Right kidney (tissue), 1 donor: ENCODE results near the gene IMP4.

Source experiments
- DNase-seq: peaks from one replicate; pipeline ENCODE4 v3.0.0-alpha.2; 2016

Gene IMP4

DNA sequence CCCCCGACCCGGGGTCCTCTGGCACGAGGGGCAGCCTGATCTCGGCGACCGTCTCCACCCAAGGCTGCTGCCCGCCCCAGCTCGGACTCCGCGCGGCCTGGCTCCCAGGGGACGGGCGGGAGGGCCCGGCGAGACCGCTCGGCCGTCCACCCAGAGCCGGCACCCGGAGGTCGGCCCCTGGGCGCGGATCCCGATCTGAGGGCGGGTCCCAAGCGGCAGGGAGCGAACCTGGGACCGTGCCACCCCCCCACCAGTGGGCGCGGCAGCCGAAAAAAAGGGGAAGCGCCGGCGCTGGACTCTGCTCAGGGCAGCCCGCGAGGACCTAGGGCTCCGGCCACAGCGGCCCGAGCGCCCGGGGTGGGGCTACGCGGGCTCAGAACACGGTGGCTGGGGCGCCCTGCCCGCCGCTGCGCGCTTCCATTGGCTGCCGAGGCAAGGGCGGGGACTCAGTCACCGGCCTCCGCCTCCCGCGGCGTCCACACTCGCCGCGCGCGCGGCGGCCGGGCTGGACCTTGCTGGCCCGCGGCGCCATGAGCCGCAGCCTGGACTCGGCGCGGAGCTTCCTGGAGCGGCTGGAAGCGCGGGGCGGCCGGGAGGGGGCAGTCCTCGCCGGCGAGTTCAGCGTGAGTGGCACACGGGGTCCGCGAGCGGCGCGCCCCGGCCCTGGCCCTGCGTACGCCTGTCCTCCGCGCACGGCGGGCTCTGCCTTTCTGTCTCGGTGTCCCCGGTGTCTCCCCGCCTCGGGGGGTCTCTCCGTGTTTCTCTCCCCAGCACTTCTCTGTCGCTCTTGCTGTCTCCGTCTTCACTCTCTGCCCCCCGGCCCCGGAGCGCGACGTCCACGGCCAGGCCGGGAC lies 13.1 kb downstream of the IMP4 start, which contains the start of gene PTPN18:
TSS of gene PTPN18 (plus strand) at position 479 of the 854 bp plus-strand sequence. CDS start at position 531, 52 bp downstream.
- DNase-seq, result peak; percentile 87

DNA sequence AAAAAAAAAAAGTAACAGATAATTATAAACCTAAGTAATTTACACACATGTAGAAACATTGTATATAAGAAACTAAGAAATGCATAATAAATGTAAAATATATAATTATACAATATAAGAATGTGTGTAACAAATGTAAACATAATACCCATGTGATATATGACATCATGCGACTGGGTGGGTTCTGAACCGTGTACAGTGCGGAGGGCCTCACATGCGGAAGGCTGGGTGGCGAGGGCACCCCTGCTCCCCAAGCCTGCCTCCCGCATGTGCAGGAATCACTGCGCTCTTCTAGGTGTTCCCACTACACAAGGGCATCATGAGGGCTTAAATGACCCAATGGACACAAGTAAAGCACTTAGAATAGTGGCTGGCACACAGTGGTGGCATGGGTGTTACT lies 15.2 kb downstream of the IMP4 start:
- no peak for DNase-seq

DNA sequence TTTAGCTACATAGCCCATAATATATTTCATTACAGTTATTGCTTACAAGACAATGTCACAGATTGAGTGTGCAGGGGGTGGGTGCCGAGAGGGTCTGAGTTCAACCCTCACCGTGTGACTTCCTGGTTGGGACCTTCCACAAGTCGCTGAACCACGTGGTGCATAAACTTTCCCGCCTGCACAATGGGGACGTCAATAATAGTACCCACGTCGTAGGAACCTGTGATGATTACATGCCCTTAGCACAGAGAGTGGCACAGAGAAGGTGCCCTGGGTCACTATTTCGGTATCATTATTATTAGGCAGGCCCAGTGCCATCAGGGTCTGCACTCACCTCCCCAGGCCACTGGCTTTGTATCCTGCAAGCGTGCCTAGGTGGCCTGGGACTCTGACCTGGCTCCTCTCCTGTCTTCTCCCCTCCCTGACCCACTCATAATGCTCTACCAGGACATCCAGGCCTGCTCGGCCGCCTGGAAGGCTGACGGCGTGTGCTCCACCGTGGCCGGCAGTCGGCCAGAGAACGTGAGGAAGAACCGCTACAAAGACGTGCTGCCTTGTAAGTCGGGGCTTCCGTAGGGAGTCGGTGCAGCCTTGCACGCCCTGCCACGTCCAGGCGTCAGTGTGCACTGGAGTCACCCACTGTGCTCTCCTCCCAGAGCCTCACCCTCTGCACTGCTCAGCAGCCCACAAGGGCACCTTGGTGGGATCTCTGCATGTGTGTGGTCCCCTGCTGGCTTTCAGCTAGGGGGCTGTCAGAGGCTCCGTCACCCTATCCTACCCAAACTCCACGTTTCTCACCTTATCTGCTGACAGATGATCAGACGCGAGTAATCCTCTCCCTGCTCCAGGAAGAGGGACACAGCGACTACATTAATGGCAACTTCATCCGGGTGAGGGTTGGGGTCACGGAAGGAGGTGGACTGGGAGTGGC lies 16.0 kb downstream of the IMP4 start:
- no peak for DNase-seq

- DNase-seq, result no peak
Measured at GRCh38 chr2:130359466-130359865, 16.8 kb downstream of the IMP4 start.

- no peak for DNase-seq
Measured at GRCh38 chr2:130363479-130363878, 20.8 kb downstream of the IMP4 start.

DNA sequence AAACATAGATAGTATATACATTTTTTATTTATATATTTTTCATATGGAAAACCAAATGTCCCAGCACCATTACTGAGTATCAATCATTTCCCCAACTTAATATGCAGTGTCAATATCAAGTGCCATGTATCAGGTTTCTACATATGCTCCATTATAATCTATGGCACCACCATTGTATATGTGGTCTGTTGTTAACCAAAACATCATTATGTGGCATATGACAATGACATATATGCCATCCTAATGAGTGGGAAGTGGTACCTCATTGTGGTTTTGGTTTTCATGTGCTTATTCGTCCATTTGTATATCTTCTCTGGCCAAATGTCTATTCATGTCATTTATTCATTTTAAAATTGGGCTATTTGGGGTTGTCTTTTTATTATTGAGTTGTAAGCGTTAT lies 22.4 kb downstream of the IMP4 start:
- no peak for DNase-seq

DNA sequence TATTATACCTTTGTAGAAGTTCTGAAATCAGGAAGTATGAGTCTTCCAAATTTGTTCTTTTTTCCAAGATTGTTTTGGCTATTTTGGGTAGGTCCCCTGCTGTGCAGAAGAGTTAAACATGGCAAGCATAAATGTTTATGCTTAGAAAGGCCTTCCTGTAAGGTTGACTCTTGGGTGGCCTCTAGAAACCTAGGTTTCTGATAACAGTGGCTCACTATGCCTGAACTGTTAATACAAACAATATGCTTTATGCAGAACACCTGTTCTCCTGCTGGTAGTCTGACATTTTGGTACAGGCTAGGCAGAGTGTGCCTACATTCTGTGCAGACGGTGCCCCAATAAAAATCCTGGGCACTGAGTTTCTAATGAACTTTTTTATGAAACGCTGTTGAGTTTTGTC lies 23.3 kb downstream of the IMP4 start:
- no peak for DNase-seq

DNA sequence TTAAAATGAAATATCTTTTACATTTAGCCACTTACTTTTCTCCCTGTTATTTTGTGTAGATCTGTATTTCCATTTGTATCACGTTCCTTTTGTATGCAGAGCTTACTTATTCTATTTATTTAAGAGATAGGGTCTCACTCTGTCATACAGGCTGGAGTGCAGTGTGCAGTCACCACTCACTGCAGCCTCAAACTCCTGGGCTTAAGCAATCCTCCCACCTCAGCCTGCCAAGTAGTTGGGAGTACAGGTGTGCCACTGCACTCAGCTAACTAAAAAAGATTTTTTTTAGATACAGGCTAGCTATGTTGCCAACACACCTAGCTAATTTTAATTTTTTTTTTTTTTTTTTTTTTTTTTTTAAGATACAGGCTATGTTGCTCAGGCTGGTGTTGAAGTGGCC lies 24.0 kb downstream of the IMP4 start:
- no peak for DNase-seq

GRCh38 chr2:130368786-130369185 lies 26.1 kb downstream of the IMP4 start:
- DNase-seq, result no peak

- DNase-seq, result no peak
Measured at GRCh38 chr2:130369311-130369964, 26.7 kb downstream of the IMP4 start.

- DNase-seq, result no peak
Measured at GRCh38 chr2:130369965-130370341, 27.3 kb downstream of the IMP4 start.

GRCh38 chr2:130370490-130370889 lies 27.8 kb downstream of the IMP4 start:
- DNase-seq, result no peak

GRCh38 chr2:130371723-130372054 lies 29.0 kb downstream of the IMP4 start:
- DNase-seq, result no peak

DNA sequence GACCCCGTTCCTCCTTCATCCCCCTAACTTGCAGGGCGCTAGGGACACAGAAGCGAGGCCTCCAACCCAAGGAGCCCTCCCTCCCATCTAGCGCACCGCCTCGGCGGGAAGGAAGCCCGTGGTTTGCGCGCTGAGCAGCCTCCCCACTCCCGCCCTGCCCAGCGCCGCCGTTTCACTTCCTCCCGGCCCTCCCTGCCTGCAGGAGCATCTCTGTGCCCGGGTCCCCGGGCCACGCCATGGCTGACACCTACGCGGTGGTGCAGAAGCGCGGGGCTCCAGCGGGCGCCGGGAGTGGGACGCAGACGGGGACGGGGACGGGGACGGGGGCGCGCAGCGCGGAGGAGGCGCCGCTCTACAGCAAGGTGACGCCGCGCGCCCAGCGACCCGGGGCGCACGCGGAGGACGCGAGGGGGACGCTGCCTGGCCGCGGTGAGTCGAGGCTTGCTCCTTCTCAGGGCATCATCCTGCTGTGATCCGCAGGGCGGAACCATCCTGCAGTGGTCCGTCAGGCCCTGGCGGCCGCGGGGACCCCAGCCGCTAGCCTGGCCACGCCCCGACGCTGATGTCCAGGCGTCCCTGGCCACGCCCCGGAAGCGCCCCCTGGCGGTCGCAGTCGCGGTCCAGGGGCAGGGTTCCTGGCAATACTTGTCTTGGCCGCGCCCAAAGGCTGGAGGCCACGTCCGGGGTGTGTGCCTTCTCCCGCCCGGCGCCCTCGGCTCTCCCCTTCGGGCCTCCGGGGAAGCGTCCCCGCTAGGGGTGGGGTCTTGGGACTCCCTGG lies 29.5 kb downstream of the IMP4 start:
- peak; percentile 96 for DNase-seq

GRCh38 chr2:130372833-130373807 lies 30.4 kb downstream of the IMP4 start:
- peak; percentile 28 for DNase-seq

GRCh38 chr2:130373808-130374365 lies 31.2 kb downstream of the IMP4 start:
- DNase-seq, result no peak

- DNase-seq, result no peak
Measured at GRCh38 chr2:130374587-130375290, 32.0 kb downstream of the IMP4 start.

DNA sequence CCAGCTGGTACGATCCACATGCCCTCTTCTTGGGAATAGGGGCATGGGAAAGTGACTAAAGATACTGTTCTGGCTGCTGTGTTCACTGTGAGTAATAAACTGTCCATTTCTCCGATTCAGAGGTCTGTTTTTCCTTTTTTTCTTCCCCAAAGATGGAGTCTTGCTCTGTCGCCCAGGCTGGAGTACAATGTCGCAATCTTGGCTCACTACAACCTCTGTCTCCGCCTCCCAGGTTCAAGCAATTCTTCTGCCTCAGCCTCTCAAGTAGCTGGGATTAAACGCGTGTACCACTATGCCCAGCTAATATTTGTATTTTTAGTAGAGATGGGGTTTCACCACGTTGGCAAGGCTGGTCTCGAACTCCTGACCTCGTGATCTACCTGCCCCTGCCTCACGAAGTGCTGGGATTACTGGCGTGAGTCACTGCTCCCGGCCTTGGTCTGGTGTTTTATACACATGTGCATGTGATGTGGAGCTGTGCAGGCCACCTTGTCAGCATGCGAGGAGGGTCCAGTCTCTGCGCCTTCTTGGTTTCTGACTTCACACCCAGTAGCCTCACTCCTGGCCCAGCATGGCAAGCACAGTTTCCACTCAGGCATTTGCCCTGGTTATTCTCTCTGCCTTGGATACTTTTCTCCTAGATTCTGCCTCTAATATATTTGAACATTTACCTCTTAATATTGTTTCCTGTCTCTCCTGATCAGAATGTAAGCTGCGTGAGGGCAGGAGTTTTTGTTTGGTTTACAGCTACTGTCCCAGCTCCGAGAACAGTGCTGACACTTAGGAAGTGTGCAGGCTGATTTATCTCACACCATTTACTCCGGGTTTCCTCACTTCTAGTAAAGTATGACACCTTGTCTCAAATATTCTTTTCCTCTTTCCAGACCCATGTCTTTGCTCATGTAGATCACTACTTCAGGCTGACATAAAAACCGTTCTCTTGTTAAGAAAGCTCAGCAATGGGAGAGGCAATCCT lies 32.9 kb downstream of the IMP4 start:
- no peak for DNase-seq
